Kidney (tissue), 22 donors: ENCODE measurements around the gene PLA2G6. TPM values are rescaled to one million over a fixed set of nuclear protein-coding genes. Genes with fewer than 3 reads are reported as not detected.

Experiments used
- DNase-seq, 5 donors: peaks; one replicate each; pipeline ENCODE4 v3.0.0-alpha.2; 2013 to 2020
- FAIRE-seq: peaks from 2 replicates; lab custom pipeline; 2012; peaks lifted over from hg19 to GRCh38; lab: Jason Lieb, UNC
- H3K27ac ChIP-seq, 2 donors: one replicate each; pipeline ENCODE4 v1.7.0; 2013; ENCODE audit warnings: low read depth in 2 of 2, low read length in 2 of 2, inconsistent platforms in 1 of 2
- H3K27me3 ChIP-seq: one replicate; pipeline ENCODE4 v1.7.1; 2013; ENCODE audit warnings: low read length, inconsistent platforms; ENCODE audit not compliant: control insufficient read depth, insufficient read depth
- H3K36me3 ChIP-seq, 3 donors: one replicate each; pipeline versions ENCODE4 v1.7.0 to v1.7.1; 2013; ENCODE audit warnings: low read length in 3 of 3, control low read depth in 1 of 3, inconsistent platforms in 1 of 3; ENCODE audit not compliant: insufficient read depth in 3 of 3, control insufficient read depth in 2 of 3
- H3K4me1 ChIP-seq, 3 donors: one replicate each; pipeline versions ENCODE4 v1.7.0 to v1.7.1; 2013; ENCODE audit warnings: low read length in 3 of 3, inconsistent platforms in 1 of 3, low read depth in 1 of 3; ENCODE audit not compliant: control insufficient read depth in 2 of 3, insufficient read depth in 2 of 3
- H3K4me3 ChIP-seq, 3 donors: one replicate each; pipeline versions ENCODE4 v1.7.0 to v1.8.1; 2013; ENCODE audit warnings: low read length in 3 of 3, control low read depth in 1 of 3, inconsistent platforms in 1 of 3
- H3K9ac ChIP-seq, 3 donors: one replicate each; pipeline versions ENCODE4 v1.7.0 to v1.7.1; 2013; ENCODE audit warnings: low read length in 3 of 3, control low read depth in 1 of 3, inconsistent platforms in 1 of 3
- H3K9me3 ChIP-seq, 3 donors: one replicate each; pipeline versions ENCODE4 v1.7.0 to v1.7.1; 2013; ENCODE audit warnings: low read length in 3 of 3, control low read depth in 1 of 3, inconsistent platforms in 1 of 3; ENCODE audit not compliant: control insufficient read depth in 2 of 3, insufficient read depth in 1 of 3
- intact Hi-C: fragments of 100-400 bp; cut with DNase I; formaldehyde crosslinking; loops from one replicate; pipeline ENCODE4 v1.11.1; 2022
- long read RNA-seq, 10 donors: library from polyadenylated mRNA in 1 of 10; unstranded in 1 of 10; transcript quantifications; one replicate each; pipeline ENCODE4 v2.0.0 and lab custom pipeline, GENCODE V29; 2021 to 2026
- polyA plus RNA-seq: library from polyadenylated mRNA; stranded (reverse); fragments of 350-450 nt; fragmentation: Illumina TruSeq; extraction: RNeasy Lipid Tissue Mini Kit (QIAGEN cat#74804); gene quantifications from one replicate; pipeline ENCODE4 v1.2.3, GENCODE V29; 2014; ENCODE audit warnings: low read depth, low replicate concordance; ENCODE audit not compliant: insufficient read depth
- total RNA-seq: library from RNA; stranded (reverse); fragmentation: NEBNext Ultra II Directional; extraction: Animal tissue kit (Norgen Biotek cat#: 25700); gene quantifications from one replicate; pipeline ENCODE4 v1.2.1, GENCODE V29; 2021
- TF ChIP-seq, protein P1 (sequence below): IDR thresholded peaks from 3 replicates; pipeline ENCODE4 v1.5.1; 2012; ENCODE audit warnings: mild to moderate bottlenecking, moderate library complexity, borderline replicate concordance; ENCODE audit not compliant: insufficient read depth; ENCODE audit errors: extremely low read depth
- donor health status: control.
- donor health status: control.
- donor health status: control.
- donor health status: control.
- donor health status: control.
- donor health status: DM: yes; HTN: yes; CAD: no.
- donor health status: Normal renal cell carcinoma (clear cell type).

Gene PLA2G6, protein sequence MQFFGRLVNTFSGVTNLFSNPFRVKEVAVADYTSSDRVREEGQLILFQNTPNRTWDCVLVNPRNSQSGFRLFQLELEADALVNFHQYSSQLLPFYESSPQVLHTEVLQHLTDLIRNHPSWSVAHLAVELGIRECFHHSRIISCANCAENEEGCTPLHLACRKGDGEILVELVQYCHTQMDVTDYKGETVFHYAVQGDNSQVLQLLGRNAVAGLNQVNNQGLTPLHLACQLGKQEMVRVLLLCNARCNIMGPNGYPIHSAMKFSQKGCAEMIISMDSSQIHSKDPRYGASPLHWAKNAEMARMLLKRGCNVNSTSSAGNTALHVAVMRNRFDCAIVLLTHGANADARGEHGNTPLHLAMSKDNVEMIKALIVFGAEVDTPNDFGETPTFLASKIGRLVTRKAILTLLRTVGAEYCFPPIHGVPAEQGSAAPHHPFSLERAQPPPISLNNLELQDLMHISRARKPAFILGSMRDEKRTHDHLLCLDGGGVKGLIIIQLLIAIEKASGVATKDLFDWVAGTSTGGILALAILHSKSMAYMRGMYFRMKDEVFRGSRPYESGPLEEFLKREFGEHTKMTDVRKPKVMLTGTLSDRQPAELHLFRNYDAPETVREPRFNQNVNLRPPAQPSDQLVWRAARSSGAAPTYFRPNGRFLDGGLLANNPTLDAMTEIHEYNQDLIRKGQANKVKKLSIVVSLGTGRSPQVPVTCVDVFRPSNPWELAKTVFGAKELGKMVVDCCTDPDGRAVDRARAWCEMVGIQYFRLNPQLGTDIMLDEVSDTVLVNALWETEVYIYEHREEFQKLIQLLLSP
- total RNA-seq, result 61.6 TPM
- 26.6 TPM for polyA plus RNA-seq
- long read RNA-seq, donor 1, result 0 reads
- long read RNA-seq, donor 2, partial matches to known transcripts, result 0 of 1 reads
- long read RNA-seq, donor 2, other reads (novel, unspliced or antisense), result 0 of 1 reads
- long read RNA-seq, donor 3, result 0 reads
- long read RNA-seq, donor 4, result 0 reads
- long read RNA-seq, donor 5, result 0 reads
- long read RNA-seq, donor 6, result 0 reads
- long read RNA-seq, donor 7, partial matches to known transcripts, result 2 of 15 reads
- long read RNA-seq, donor 7, other reads (novel, unspliced or antisense), result 10 of 15 reads
- long read RNA-seq, donor 8, result 0 reads
- long read RNA-seq, donor 9, result 0 reads
- long read RNA-seq, donor 10, partial matches to known transcripts, result 0 of 2 reads
- long read RNA-seq, donor 10, other reads (novel, unspliced or antisense), result 0 of 2 reads

DNA sequence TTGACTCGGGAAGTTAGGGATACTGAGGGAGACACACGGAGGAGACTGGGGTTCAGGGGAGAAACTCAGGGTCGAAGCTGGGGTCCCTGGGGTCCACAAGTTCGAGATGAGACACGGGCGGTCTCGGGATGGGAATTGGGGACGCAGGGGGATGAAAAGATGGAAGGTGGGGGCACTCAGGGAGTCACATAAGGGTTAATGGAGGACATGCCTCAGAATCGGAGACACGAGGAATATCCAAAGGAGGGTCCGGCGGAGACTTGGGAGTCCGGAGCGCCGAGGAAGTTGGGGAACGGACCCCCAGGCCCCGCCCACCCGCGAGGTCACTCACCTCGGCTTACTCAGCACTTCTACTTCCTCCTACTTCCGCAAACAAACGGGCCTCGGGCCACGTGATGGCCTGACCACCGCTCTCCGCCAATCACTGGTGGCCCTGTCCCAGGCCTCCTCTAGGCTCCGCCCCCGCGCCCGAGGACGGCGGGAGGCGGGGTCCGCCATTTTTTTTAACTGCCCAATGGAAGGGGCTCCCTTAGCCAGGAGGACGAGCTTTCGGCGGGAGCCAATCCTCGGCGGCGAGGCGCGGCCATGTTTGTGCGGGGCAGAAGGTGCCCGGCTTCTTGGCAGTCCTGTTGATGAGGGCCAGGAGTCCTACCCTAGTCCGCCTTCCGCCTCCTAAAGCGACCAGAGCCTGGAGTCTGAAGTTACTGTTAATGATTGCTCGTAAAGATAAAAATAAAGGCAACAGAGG is at the start of gene PLA2G6:
PLA2G6 (minus strand) TSS at position 378 of the 748 bp plus-strand sequence. CDS start 12,404 bp downstream, outside the sequence.
- peak within 1 kb of the TSS; percentile 61 to 94 (median 75) for H3K9ac ChIP-seq
- DNase-seq (peak; percentile 100), FAIRE-seq (peak; percentile 87)
- TF ChIP-seq, protein P1, sequence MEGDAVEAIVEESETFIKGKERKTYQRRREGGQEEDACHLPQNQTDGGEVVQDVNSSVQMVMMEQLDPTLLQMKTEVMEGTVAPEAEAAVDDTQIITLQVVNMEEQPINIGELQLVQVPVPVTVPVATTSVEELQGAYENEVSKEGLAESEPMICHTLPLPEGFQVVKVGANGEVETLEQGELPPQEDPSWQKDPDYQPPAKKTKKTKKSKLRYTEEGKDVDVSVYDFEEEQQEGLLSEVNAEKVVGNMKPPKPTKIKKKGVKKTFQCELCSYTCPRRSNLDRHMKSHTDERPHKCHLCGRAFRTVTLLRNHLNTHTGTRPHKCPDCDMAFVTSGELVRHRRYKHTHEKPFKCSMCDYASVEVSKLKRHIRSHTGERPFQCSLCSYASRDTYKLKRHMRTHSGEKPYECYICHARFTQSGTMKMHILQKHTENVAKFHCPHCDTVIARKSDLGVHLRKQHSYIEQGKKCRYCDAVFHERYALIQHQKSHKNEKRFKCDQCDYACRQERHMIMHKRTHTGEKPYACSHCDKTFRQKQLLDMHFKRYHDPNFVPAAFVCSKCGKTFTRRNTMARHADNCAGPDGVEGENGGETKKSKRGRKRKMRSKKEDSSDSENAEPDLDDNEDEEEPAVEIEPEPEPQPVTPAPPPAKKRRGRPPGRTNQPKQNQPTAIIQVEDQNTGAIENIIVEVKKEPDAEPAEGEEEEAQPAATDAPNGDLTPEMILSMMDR, result no peak
- no peaks in the 10 kb centered on the region for H3K27me3 ChIP-seq
- H3K9me3 ChIP-seq, result no peaks in the 10 kb centered on the region
- H3K4me3 ChIP-seq, result peak within 1 kb of the TSS; percentile 86 to 91 (median 86)
- peak within 1 kb of the TSS; percentile 96 to 97 for H3K27ac ChIP-seq
- H3K36me3 ChIP-seq, result no peaks in the 10 kb centered on the region
- peaks cover 0 to 23% (median 13%) of the 10 kb centered on the region in 3 donors for H3K4me1 ChIP-seq
- intact Hi-C loops, result no loop called here

DNA sequence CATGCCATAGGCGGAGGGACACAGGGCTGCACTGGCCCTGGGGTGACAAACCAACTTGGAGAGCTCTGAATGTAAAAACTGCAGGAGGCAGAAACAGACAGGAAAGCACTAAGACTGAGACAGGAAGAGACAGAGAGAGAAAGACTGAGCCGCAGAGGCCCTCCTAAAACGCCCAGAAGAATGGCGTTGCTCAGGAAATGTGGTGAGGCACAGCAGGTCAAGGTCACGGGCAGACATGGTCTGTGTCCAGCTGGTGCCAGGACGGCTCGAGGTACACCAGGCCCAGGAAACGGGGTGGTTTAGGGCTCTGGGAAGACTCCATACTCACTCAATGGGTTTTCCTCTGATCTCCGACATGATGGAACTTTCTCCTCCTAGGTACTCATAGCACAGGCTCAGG is 49.3 kb upstream of the PLA2G6 start:
- DNase-seq (no peak), FAIRE-seq (no peak)
- Histone ChIP-seq H3K27ac (no peak overlapping the region), H3K9ac (no peak overlapping the region), H3K4me3 (no peak overlapping the region), H3K36me3 (peaks cover 0 to 18% (median 16%) of the 10 kb centered on the region in 3 donors), H3K4me1 (peaks cover 0 to 2% (median 0%) of the 10 kb centered on the region in 3 donors), H3K9me3 (no peaks in the 10 kb centered on the region), H3K27me3 (no peaks in the 10 kb centered on the region)
- TF ChIP-seq, protein P1, result no peak
- intact Hi-C loops, result no loop called here

DNA sequence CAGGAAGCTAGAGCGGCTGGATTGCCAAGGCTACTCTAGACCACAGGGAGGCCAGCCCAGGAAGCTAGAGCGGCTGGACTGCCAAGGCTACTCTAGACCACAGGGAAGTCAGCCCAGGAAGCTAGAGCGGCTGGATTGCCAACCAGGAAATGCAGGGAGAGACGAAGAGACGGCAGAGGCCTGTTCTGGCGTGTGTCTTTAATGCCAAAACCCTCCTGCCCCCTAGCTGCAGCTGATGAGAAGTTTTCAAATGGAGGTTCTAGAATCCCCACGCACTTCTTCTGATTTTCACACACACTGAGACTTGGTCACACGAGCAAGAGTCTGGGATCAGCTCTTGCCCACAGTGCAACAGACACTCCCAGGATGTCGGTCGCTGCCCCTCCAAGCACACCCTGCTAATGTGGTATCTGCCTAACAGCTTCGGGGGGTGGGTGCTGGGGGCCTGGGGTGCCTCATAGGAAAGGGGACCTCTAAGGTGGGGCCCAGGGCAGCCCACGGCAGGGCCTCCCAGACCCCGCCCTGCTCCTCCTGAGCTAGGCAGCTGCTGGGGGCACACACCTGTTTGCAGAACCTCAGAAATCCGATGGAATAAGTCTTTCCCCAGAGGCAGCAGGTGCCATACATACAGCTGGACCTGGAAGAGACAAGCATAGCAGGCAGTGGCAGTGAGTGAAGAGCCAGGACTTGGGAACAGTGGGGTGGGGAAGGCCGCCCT is 48.6 kb upstream of the PLA2G6 start:
- intact Hi-C loops, result no loop called here
- H3K4me3 ChIP-seq, result no peak overlapping the region
- no peak for FAIRE-seq
- H3K27me3 ChIP-seq, result no peaks in the 10 kb centered on the region
- H3K9me3 ChIP-seq, result no peaks in the 10 kb centered on the region
- DNase-seq, result peak in 2 of 5 donors; percentile 36 to 62
- H3K9ac ChIP-seq, result peak overlapping the region in 1 of 3 donors; percentile 11
- TF ChIP-seq, protein P1, result peak; percentile 42
- peaks cover 0 to 20% (median 18%) of the 10 kb centered on the region in 3 donors for H3K36me3 ChIP-seq
- no peak overlapping the region for H3K27ac ChIP-seq
- H3K4me1 ChIP-seq, result peaks cover 0 to 2% (median 0%) of the 10 kb centered on the region in 3 donors
